Gastroesophageal sphincter (tissue), 4 donors: ENCODE results near the gene NFKB1. TPM values are rescaled to one million over a fixed set of nuclear protein-coding genes. Genes with fewer than 3 reads are reported as not detected.

Experiments
- ATAC-seq: fragments of 150-250 bp; one replicate; pipeline ENCODE4 v1.9.1; 2016; ENCODE audit warnings: mild to moderate bottlenecking, moderate library complexity
- H3K27ac ChIP-seq, 4 donors: fragments of 200-600 bp; sonication (generic) in 3 of 4; 1 replicate in 3 of 4; 2 replicates in 1 of 4; pipeline ENCODE4 v1.5.1; 2016 to 2019
- H3K27me3 ChIP-seq: fragments of 200-600 bp; sonication (generic); one replicate; pipeline ENCODE4 v1.5.1; 2019
- H3K36me3 ChIP-seq, 2 donors: fragments of 200-600 bp; sonication (generic); one replicate each; pipeline ENCODE4 v1.5.1; 2019; ENCODE audit warnings: control low read depth in 1 of 2
- H3K4me1 ChIP-seq, 3 donors: fragments of 200-600 bp; sonication (generic); 1 replicate in 2 of 3; 2 replicates in 1 of 3; pipeline ENCODE4 v1.5.1; 2016 to 2019; ENCODE audit warnings: control low read depth in 2 of 3
- H3K4me3 ChIP-seq, 2 donors: fragments of 200-600 bp; sonication (generic); one replicate each; pipeline ENCODE4 v1.5.1; 2019; ENCODE audit warnings: mild to moderate bottlenecking in 1 of 2, moderate library complexity in 1 of 2
- H3K9me3 ChIP-seq, 3 donors: fragments of 200-600 bp; sonication (generic); one replicate each; pipeline ENCODE4 v1.5.1; 2017 to 2019; ENCODE audit warnings: control low read depth in 2 of 3
- CTCF ChIP-seq, 4 experiments: fragments of 200-600 bp in 2 of 4; fragments of 450-650 bp in 2 of 4; sonication (generic) in 1 of 4; IDR thresholded peaks; one replicate each; pipeline ENCODE4 v1.5.1; 2017 to 2019; ENCODE audit warnings: antibody characterized with exemption in 4 of 4, mild to moderate bottlenecking in 2 of 4, moderate library complexity in 2 of 4
- EP300 ChIP-seq: sonication (generic); formaldehyde crosslinking; IDR thresholded peaks from one replicate; pipeline ENCODE4 v1.6.1; 2017; ENCODE audit warnings: antibody characterized with exemption, mild to moderate bottlenecking
- POLR2A ChIP-seq, 2 donors: fragments of 450-650 bp; IDR thresholded peaks; one replicate each; pipeline ENCODE4 v1.6.1; 2017; ENCODE audit warnings: antibody characterized with exemption in 2 of 2, mild to moderate bottlenecking in 2 of 2, moderate library complexity in 1 of 2
- POLR2AphosphoS5 ChIP-seq: sonication (generic); formaldehyde crosslinking; IDR thresholded peaks from one replicate; pipeline ENCODE4 v1.6.1; 2017; ENCODE audit warnings: antibody characterized with exemption
- WGBS, 2 donors: methylation state at CpG; one replicate each; pipeline ENCODE4 v1.1.5; 2018; ENCODE audit warnings: low coverage in 1 of 2; 5-methylcytosine and 5-hydroxymethylcytosine counted together
- total RNA-seq, 4 donors: library from RNA; depleted of rRNA; stranded (reverse); fragments of >200 nt; gene quantifications; one replicate each; pipeline ENCODE4 v1.1.0, GENCODE V29; 2016

The NFKB1 gene
- total RNA-seq, 4 donors from 2014 or later = 27.6 to 50.1 (median 43.8) TPM

GRCh38 chr4:102522031-102522440 is 20.9 kb downstream of the NFKB1 start:
- 60 to 73% methylated on average over 3 of the region's 3 CpGs for WGBS, 2 donors

GRCh38 chr4:102524691-102525090 is 23.5 kb downstream of the NFKB1 start:
- H3K27ac ChIP-seq = no peak overlapping the region
- no peak overlapping the region for H3K4me3 ChIP-seq
- no peaks in the 10 kb centered on the region for H3K27me3 ChIP-seq
- ATAC-seq = no peak
- peaks cover 0 to 7% of the 10 kb centered on the region in 2 donors for H3K36me3 ChIP-seq
- TF ChIP-seq POLR2A (IDR thresholded peaks at IDR 0.05) (no peak), EP300 (no peak), POLR2AphosphoS5 (no peak), CTCF (IDR thresholded peaks at IDR 0.05) (no peak)
- no peaks in the 10 kb centered on the region for H3K9me3 ChIP-seq
- WGBS, 2 donors = 96 to 97% methylated on average over 4 to 6 of the region's 7 CpGs
- peaks cover 0 to 34% (median 1%) of the 10 kb centered on the region in 3 donors for H3K4me1 ChIP-seq

More at GRCh38 chr4:102522031-102522440, 20.9 kb downstream of the NFKB1 start:
- Histone ChIP-seq H3K36me3 (no peaks in the 10 kb centered on the region), H3K27ac (no peak overlapping the region), H3K9me3 (no peaks in the 10 kb centered on the region), H3K4me3 (no peak overlapping the region), H3K27me3 (no peaks in the 10 kb centered on the region), H3K4me1 (peaks cover 0 to 51% (median 12%) of the 10 kb centered on the region in 3 donors)
- ATAC-seq = no peak
- no peak for TF ChIP-seq CTCF (IDR thresholded peaks at IDR 0.05)
- TF ChIP-seq POLR2A (IDR thresholded peaks at IDR 0.05) = no peak
- TF ChIP-seq POLR2AphosphoS5 = no peak
- no peak for TF ChIP-seq EP300

GRCh38 chr4:102525097-102525496 is 23.9 kb downstream of the NFKB1 start:
- Histone ChIP-seq H3K9me3 (no peaks in the 10 kb centered on the region), H3K27me3 (no peaks in the 10 kb centered on the region), H3K27ac (no peak overlapping the region), H3K36me3 (peaks cover 0 to 11% of the 10 kb centered on the region in 2 donors), H3K4me1 (peaks cover 0 to 31% (median 0%) of the 10 kb centered on the region in 3 donors), H3K4me3 (no peak overlapping the region)
- WGBS, 2 donors = 91 to 92% methylated on average over 5 of the region's 5 CpGs
- TF ChIP-seq EP300 = no peak
- TF ChIP-seq POLR2AphosphoS5 = no peak
- no peak for TF ChIP-seq CTCF (IDR thresholded peaks at IDR 0.05)
- TF ChIP-seq POLR2A (IDR thresholded peaks at IDR 0.05) = no peak
- no peak for ATAC-seq

GRCh38 chr4:102525504-102525903 is 24.3 kb downstream of the NFKB1 start:
- Histone ChIP-seq H3K27ac (no peak overlapping the region), H3K27me3 (no peaks in the 10 kb centered on the region), H3K9me3 (no peaks in the 10 kb centered on the region), H3K36me3 (peaks cover 0 to 15% of the 10 kb centered on the region in 2 donors), H3K4me1 (peaks cover 0 to 27% (median 0%) of the 10 kb centered on the region in 3 donors), H3K4me3 (no peak overlapping the region)
- no peak for ATAC-seq
- WGBS, 2 donors = 100% methylated on average over 1 of the region's 1 CpG
- no peak for TF ChIP-seq POLR2AphosphoS5
- TF ChIP-seq EP300 = no peak
- TF ChIP-seq POLR2A (IDR thresholded peaks at IDR 0.05) = no peak
- TF ChIP-seq CTCF (IDR thresholded peaks at IDR 0.05) = no peak

GRCh38 chr4:102526532-102526931 is 25.4 kb downstream of the NFKB1 start:
- Histone ChIP-seq H3K36me3 (peaks cover 0 to 18% of the 10 kb centered on the region in 2 donors), H3K27me3 (no peaks in the 10 kb centered on the region), H3K4me1 (peaks cover 0 to 18% (median 0%) of the 10 kb centered on the region in 3 donors), H3K27ac (no peak overlapping the region), H3K4me3 (no peak overlapping the region), H3K9me3 (no peaks in the 10 kb centered on the region)
- WGBS, 2 donors = 93 to 96% methylated on average over 4 of the region's 4 CpGs
- TF ChIP-seq EP300 (no peak), POLR2AphosphoS5 (no peak), CTCF (IDR thresholded peaks at IDR 0.05) (no peak), POLR2A (IDR thresholded peaks at IDR 0.05) (no peak)
- ATAC-seq = no peak
